ENCODE results near the gene SLC19A3. TPM values are rescaled to one million over a fixed set of nuclear protein-coding genes. Genes with fewer than 3 reads are reported as not detected.

Gene SLC19A3
- total RNA-seq, 1 experiment from 2014 or later: 2.3 TPM

- Mint-ChIP-seq H3K27me3 (ENCODE audit: low read depth) (no peaks in the 10 kb centered on the region), H3K27ac (no peak overlapping the region), H3K4me3 (no peak overlapping the region), H3K4me1 (peaks cover 8 to 15% of the 10 kb centered on the region in 2 experiments), H3K9me3 (no peaks in the 10 kb centered on the region), H3K36me3 (ENCODE audit: insufficient read depth in 1 of 3, low read depth in 3 of 3) (no peaks in the 10 kb centered on the region)
- Histone ChIP-seq H2BK20ac (ENCODE audit: low read depth, low read length, poor library complexity, severe bottlenecking) (no peak overlapping the region), H2BK120ac (ENCODE audit: low read depth, low read length, poor library complexity, severe bottlenecking) (no peak overlapping the region), H2BK5ac (ENCODE audit: insufficient read length, low read length) (no peak overlapping the region), H2AFZ (ENCODE audit: low read length) (no peak overlapping the region), H3K14ac (ENCODE audit: insufficient read depth, low read length) (no peak overlapping the region), H2AK5ac (ENCODE audit: insufficient read length, low read length) (no peak overlapping the region), H3K4me1 (ENCODE audit: insufficient read depth, low read length) (no peaks in the 10 kb centered on the region), H3K27me3 (ENCODE audit: insufficient read depth, low read length) (no peaks in the 10 kb centered on the region), H3T11ph (ENCODE audit: low read length) (no peak overlapping the region), H3K56ac (ENCODE audit: insufficient read length, low read depth, low read length) (no peak overlapping the region), H2BK15ac (ENCODE audit: low read depth, low read length) (no peak overlapping the region), H4K20me1 (ENCODE audit: control insufficient read depth, insufficient read depth, insufficient read length) (no peaks in the 10 kb centered on the region), H3K9ac (ENCODE audit: extremely low read depth, insufficient read length, low read length) (no peak overlapping the region), H3K79me1 (ENCODE audit: insufficient read depth, low read depth, low read length, poor library complexity, severe bottlenecking) (no peaks in the 10 kb centered on the region), H4K5ac (ENCODE audit: insufficient read length, low read depth, low read length) (no peak overlapping the region), H3K4me2 (ENCODE audit: insufficient read depth, insufficient read length, low read length) (no peak overlapping the region), H3K4ac (ENCODE audit: low read depth, low read length) (no peak overlapping the region), H4K91ac (ENCODE audit: insufficient read length, low read depth, low read length) (no peak overlapping the region), H4K8ac (replicated peaks; ENCODE audit: insufficient read length, low read depth, low read length) (no peak overlapping the region), H3K79me2 (ENCODE audit: insufficient read depth, low read length) (no peaks in the 10 kb centered on the region), H3K18ac (ENCODE audit: insufficient read length, low read depth, low read length) (no peak overlapping the region), H3K9me3 (ENCODE audit: control insufficient read depth, low read depth, low read length) (no peaks in the 10 kb centered on the region), H3K23ac (ENCODE audit: insufficient read length, low read depth, low read length) (no peak overlapping the region), H3K27ac (ENCODE audit: insufficient read length, low read depth, low read length) (no peak overlapping the region), H3K23me2 (ENCODE audit: insufficient read length, low read depth, low read length, poor library complexity, severe bottlenecking) (no peaks in the 10 kb centered on the region), H2BK12ac (ENCODE audit: insufficient read length, low read depth, low read length) (no peak overlapping the region)
- peak; percentile 83 for TF ChIP-seq CTCF (conservative IDR thresholded peaks at IDR 0.05)
- whole genome bisulfite sequencing (ENCODE audit: extremely low coverage, insufficient read length, low lambda C conversion rate): no CpG with 5 or more reads among the region's 6 CpGs
- DNase-seq: peak; percentile 73
Observed at GRCh38 chr2:227748079-227748478, 30.3 kb upstream of the SLC19A3 start.

Data from H9 (cell line).